Smooth muscle cell (in vitro differentiated cells): ENCODE measurements around the gene METTL1. TPM values are rescaled to one million over a fixed set of nuclear protein-coding genes. Genes with fewer than 3 reads are reported as not detected.

Experiments used
- DNase-seq: peaks from one replicate; lab custom pipeline; 2025; ENCODE audit not compliant: unreplicated experiment; lab: John Stamatoyannopoulos, UW
- H2AFZ ChIP-seq: fragments of 200-600 bp; sonication (generic); 2 replicates; pipeline ENCODE4 v1.6.0; 2016; ENCODE audit warnings: antibody characterized with exemption, low read depth, mild to moderate bottlenecking
- H3F3A ChIP-seq: fragments of 200-600 bp; sonication (generic); 2 replicates; pipeline ENCODE4 v1.6.0; 2017; ENCODE audit warnings: antibody characterized with exemption, low read depth
- H3K27ac ChIP-seq: fragments of 200-600 bp; sonication (generic); 2 replicates; pipeline ENCODE4 v1.5.1; 2016; ENCODE audit warnings: low read depth, mild to moderate bottlenecking
- H3K27me3 ChIP-seq: fragments of 200-600 bp; sonication (generic); 2 replicates; pipeline ENCODE4 v1.6.1; 2016; ENCODE audit warnings: low read depth, mild to moderate bottlenecking
- H3K36me3 ChIP-seq: fragments of 200-600 bp; sonication (generic); 2 replicates; pipeline ENCODE4 v1.5.1; 2016; ENCODE audit warnings: low read depth
- H3K4me1 ChIP-seq: fragments of 200-600 bp; sonication (generic); 2 replicates; pipeline ENCODE4 v1.5.1; 2016; ENCODE audit warnings: low read depth
- H3K4me2 ChIP-seq: fragments of 200-600 bp; sonication (generic); 2 replicates; pipeline ENCODE4 v1.6.0; 2016; ENCODE audit warnings: mild to moderate bottlenecking
- H3K4me3 ChIP-seq: fragments of 200-600 bp; sonication (generic); 2 replicates; pipeline ENCODE4 v1.5.1; 2016; ENCODE audit warnings: mild to moderate bottlenecking
- H3K79me2 ChIP-seq: fragments of 200-600 bp; sonication (generic); 2 replicates; pipeline ENCODE4 v1.6.0; 2016; ENCODE audit warnings: low read depth, mild to moderate bottlenecking
- H3K9ac ChIP-seq: fragments of 200-600 bp; sonication (generic); 2 replicates; pipeline ENCODE4 v1.6.0; 2016; ENCODE audit warnings: low read depth
- H3K9me3 ChIP-seq: fragments of 200-600 bp; sonication (generic); replicated peaks from 2 replicates; pipeline ENCODE4 v1.5.1; 2016; ENCODE audit warnings: low read depth
- H4K20me1 ChIP-seq: fragments of 200-600 bp; sonication (generic); 2 replicates; pipeline ENCODE4 v1.6.0; 2016; ENCODE audit warnings: low read depth
- WGBS: methylation state at CpG from one replicate; pipeline ENCODE4 v1.1.7; 2016; ENCODE audit warnings: low lambda C conversion rate; 5-methylcytosine and 5-hydroxymethylcytosine counted together
- polyA plus RNA-seq: library from polyadenylated mRNA; unstranded; fragments of >200 nt; fragmentation: Nextera tagmentation; extraction: Ambion mirVana; gene quantifications from 2 replicates; pipeline ENCODE4 v1.2.1, GENCODE V29; 2016
- total RNA-seq: library from RNA; depleted of rRNA; stranded (reverse); fragments of >200 nt; gene quantifications from 2 replicates; pipeline ENCODE4 v1.2.3, GENCODE V29; 2014
- TF ChIP-seq, protein P1 (sequence below): fragments of 200-600 bp; sonication (generic); IDR thresholded peaks from 2 replicates; pipeline ENCODE4 v1.5.1; 2017; ENCODE audit warnings: borderline replicate concordance, mild to moderate bottlenecking, antibody characterized with exemption; ENCODE audit not compliant: insufficient read depth, poor library complexity, severe bottlenecking

The METTL1 gene
- total and polyA plus RNA-seq, 2 experiments from 2014 or later: 4.1 to 20.3 TPM

- Histone ChIP-seq H3K36me3 (no peaks in the 10 kb centered on the region), H3F3A (no peaks in the 10 kb centered on the region), H4K20me1 (no peaks in the 10 kb centered on the region), H3K4me2 (no peak overlapping the region), H3K79me2 (peaks cover 19% of the 10 kb centered on the region), H3K9ac (no peak overlapping the region), H3K27me3 (no peaks in the 10 kb centered on the region), H3K9me3 (no peaks in the 10 kb centered on the region), H2AFZ (no peak overlapping the region), H3K4me3 (no peak overlapping the region), H3K27ac (no peak overlapping the region), H3K4me1 (peaks cover 8% of the 10 kb centered on the region)
- TF ChIP-seq, protein P1, sequence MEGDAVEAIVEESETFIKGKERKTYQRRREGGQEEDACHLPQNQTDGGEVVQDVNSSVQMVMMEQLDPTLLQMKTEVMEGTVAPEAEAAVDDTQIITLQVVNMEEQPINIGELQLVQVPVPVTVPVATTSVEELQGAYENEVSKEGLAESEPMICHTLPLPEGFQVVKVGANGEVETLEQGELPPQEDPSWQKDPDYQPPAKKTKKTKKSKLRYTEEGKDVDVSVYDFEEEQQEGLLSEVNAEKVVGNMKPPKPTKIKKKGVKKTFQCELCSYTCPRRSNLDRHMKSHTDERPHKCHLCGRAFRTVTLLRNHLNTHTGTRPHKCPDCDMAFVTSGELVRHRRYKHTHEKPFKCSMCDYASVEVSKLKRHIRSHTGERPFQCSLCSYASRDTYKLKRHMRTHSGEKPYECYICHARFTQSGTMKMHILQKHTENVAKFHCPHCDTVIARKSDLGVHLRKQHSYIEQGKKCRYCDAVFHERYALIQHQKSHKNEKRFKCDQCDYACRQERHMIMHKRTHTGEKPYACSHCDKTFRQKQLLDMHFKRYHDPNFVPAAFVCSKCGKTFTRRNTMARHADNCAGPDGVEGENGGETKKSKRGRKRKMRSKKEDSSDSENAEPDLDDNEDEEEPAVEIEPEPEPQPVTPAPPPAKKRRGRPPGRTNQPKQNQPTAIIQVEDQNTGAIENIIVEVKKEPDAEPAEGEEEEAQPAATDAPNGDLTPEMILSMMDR: no peak
- WGBS: 91% methylated on average over 1 of the region's 1 CpG
- DNase-seq: no peak
Measured at GRCh38 chr12:57779736-57780135, 7.8 kb upstream of the METTL1 start.

GRCh38 chr12:57777911-57778310 is 6.0 kb upstream of the METTL1 start:
- H3K27me3 ChIP-seq: no peaks in the 10 kb centered on the region
- TF ChIP-seq, protein P1: no peak
- no peaks in the 10 kb centered on the region for H3F3A ChIP-seq
- H4K20me1 ChIP-seq: no peaks in the 10 kb centered on the region
- WGBS: 90% methylated on average over 7 of the region's 7 CpGs
- H3K9me3 ChIP-seq: no peaks in the 10 kb centered on the region
- no peak overlapping the region for H3K4me2 ChIP-seq
- no peak overlapping the region for H2AFZ ChIP-seq
- H3K36me3 ChIP-seq: no peaks in the 10 kb centered on the region
- no peak overlapping the region for H3K27ac ChIP-seq
- H3K4me1 ChIP-seq: no peaks in the 10 kb centered on the region
- H3K9ac ChIP-seq: no peak overlapping the region
- no peak overlapping the region for H3K4me3 ChIP-seq
- peaks cover 2% of the 10 kb centered on the region for H3K79me2 ChIP-seq
- DNase-seq: no peak

DNA sequence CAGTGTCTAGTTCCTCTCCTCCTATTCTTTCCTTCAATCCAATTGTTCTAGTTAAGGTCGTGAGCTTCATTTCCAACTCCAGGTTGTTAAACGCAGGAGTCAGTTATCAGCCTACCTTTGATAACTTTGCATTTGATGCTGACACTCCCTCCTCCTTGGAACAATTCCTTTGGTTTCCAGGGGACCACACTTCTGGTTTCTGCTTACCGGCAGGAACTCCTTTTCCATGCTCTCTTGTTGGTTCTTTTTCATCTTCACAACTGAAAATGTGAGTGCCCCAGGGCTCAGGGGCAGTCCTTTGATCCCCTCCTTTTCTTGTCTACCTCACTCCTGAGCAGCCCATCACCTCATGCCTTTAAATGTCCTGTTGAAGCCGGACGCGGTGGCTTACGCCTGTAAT is 5.5 kb upstream of the METTL1 start:
- Histone ChIP-seq H3K36me3 (no peaks in the 10 kb centered on the region), H3K9me3 (no peaks in the 10 kb centered on the region), H3K27ac (no peak overlapping the region), H3F3A (no peaks in the 10 kb centered on the region), H3K4me2 (no peak overlapping the region), H3K4me3 (no peak overlapping the region), H4K20me1 (no peaks in the 10 kb centered on the region), H3K27me3 (no peaks in the 10 kb centered on the region), H3K9ac (no peak overlapping the region), H3K4me1 (no peaks in the 10 kb centered on the region), H2AFZ (no peak overlapping the region), H3K79me2 (no peaks in the 10 kb centered on the region)
- TF ChIP-seq, protein P1: no peak
- no peak for DNase-seq
- 95% methylated on average over 7 of the region's 7 CpGs for WGBS

- H3K36me3 ChIP-seq: no peaks in the 10 kb centered on the region
- no peak overlapping the region for H3K9ac ChIP-seq
- TF ChIP-seq, protein P1: no peak
- no peaks in the 10 kb centered on the region for H3K27me3 ChIP-seq
- H3K27ac ChIP-seq: no peak overlapping the region
- H2AFZ ChIP-seq: no peak overlapping the region
- H4K20me1 ChIP-seq: no peaks in the 10 kb centered on the region
- 93% methylated on average over 2 of the region's 2 CpGs for WGBS
- no peaks in the 10 kb centered on the region for H3K9me3 ChIP-seq
- no peaks in the 10 kb centered on the region for H3K79me2 ChIP-seq
- no peak overlapping the region for H3K4me3 ChIP-seq
- no peak for DNase-seq
- H3K4me1 ChIP-seq: no peaks in the 10 kb centered on the region
- no peak overlapping the region for H3K4me2 ChIP-seq
- no peaks in the 10 kb centered on the region for H3F3A ChIP-seq
Measured at GRCh38 chr12:57776247-57776587, 4.3 kb upstream of the METTL1 start.
